Measurements from ENCODE around the gene FHOD3.
"Not testable (repeated sequence)": the region's sequence is repeated elsewhere in the genome, so short reads cannot be mapped to it uniquely, and the experiment has no call there.

FHOD3 gene

DNA sequence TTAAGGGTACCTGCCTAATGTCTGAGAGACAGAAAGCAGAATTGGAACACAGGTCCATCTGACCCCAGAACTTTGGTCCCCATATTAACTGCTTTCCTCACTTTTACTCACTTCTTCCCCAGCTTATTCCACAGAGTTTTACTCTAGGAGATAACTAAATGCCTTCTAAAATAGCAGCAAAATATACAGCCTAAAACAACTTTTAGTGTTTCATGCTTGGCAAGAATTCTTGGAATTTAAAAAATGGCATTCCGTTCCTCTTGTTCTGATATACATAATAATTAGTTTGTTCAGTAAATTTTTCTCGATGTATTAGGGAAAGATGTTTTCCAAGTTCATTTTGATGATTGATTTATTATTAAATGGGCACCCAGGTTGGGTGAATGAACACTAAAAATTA lies 151.9 kb downstream of the FHOD3 start:
- DNase-seq (ENCODE audit: low read depth in 3 of 3) = no peak

DNA sequence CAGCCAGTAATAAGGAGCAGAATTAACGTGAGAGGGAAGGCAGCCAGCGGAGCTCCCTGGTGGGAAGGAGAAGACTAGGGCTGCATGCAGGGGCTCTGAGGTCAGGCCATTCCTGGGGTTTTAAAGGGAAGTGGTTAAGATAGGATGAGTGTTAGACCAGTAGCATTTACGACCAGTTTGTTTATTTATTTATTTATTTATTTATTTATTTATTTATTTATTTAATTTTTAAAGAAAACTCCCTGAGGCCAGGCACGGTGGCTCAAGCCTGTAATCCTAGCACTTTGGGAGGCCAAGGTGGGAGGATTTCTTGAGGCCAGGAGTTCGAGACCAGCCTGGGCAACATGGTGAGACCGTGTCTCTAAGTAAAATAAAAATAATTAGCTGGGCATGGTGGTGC lies 152.8 kb downstream of the FHOD3 start:
- no peak for DNase-seq (ENCODE audit: low read depth in 3 of 3)

GRCh38 chr18:36451454-36452251 lies 154.1 kb downstream of the FHOD3 start:
- DNase-seq (ENCODE audit: low read depth in 3 of 3) = no peak

DNA sequence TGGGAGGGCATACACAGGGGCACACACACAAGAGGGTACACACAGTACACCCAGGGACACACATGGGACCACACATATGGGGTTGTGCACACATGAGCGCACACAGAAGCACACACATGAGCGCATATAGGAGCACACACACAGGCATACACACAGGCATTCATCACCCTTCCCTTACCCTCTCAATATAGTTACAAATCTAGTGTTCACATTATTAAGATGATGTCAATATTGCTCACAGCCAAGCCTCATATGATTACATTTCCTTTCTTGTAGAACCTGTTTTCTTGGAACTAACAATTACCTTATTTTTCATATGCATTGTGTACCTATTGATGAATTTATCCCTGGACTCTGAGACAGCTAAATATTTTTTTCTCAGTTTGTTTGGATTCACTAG lies 156.7 kb downstream of the FHOD3 start:
- no peak for DNase-seq (ENCODE audit: low read depth in 3 of 3)

DNA sequence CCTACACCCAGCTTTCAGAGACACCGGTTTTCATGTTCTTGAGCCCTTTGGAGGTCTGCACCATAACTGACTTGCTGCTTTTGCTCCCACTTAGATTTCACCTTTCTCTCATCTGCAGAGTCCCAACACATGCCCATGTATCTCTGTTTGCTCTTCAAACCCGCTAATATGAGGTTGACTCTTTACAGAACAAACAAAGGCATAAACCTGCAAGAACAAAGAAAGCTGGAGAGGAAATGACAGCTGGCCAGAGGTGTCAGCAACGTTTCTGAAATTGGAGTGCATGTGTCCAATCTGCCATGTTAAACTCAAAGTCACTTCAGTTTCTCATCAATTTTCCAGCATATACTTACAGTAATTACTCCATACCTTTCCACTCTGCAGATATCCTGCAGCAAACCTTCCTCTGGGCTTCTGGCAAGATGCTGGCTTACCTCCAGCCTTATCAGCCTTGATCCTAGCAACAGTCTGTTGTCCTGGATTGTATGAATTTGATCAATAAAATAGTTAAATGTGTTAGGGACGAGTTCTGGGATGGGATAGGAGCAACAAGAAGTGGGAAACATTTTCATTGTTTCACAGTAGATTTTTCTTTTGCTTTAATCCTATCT lies 157.4 kb downstream of the FHOD3 start:
- DNase-seq (ENCODE audit: low read depth in 3 of 3) = no peak

- no peak for DNase-seq (ENCODE audit: low read depth in 3 of 3)
Observed at GRCh38 chr18:36455931-36456330, 158.4 kb downstream of the FHOD3 start.

DNA sequence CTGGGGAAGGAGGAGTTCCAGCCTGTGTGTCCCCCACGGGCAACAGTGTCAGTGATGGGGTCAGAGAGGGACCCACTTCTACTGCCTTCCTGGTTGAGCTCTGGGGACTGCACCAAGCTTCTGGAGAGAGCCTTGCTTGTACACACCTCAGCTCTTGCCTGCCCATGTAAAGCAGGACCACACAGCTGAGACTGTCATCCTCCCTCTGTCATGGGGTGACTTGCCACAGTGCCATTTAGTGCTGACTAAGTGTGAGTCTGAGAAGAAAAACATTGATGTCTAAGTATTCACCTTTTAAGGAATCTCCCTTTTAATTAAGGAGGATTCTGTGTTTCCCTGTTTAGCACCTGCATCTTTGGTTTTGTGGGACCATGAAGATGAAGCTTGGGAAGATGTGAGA lies 159.1 kb downstream of the FHOD3 start:
- no peak for DNase-seq (ENCODE audit: low read depth in 3 of 3)

GRCh38 chr18:36457683-36458082 lies 160.2 kb downstream of the FHOD3 start:
- no peak for DNase-seq (ENCODE audit: low read depth in 3 of 3)

DNA sequence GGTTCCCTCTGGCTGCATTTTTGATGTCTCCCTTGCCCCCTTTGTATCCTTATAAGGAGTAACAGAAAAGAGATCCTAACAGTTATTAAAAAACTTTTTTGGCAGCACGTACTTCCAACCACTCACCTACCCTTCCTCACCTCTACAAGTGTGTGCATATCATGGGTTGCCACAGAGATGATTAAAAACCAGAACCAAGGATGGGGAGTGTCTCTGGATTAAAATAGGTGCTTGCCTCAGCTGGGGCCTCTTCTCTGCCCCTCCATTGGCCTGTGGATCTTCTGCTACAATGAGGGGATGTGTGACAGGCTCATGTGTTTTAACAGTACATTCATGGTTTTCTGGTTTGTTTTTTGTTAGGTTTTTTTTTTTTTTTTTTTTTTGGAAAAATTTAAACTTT lies 160.8 kb downstream of the FHOD3 start:
- DNase-seq (ENCODE audit: low read depth in 3 of 3) = no peak

- DNase-seq (ENCODE audit: low read depth in 3 of 3) = no peak
Observed at GRCh38 chr18:36459203-36459602, 161.7 kb downstream of the FHOD3 start.

GRCh38 chr18:36459786-36460185 lies 162.3 kb downstream of the FHOD3 start:
- DNase-seq (ENCODE audit: low read depth in 3 of 3) = no peak

- no peak for DNase-seq (ENCODE audit: low read depth in 3 of 3)
Observed at GRCh38 chr18:36460324-36460850, 162.9 kb downstream of the FHOD3 start.

DNA sequence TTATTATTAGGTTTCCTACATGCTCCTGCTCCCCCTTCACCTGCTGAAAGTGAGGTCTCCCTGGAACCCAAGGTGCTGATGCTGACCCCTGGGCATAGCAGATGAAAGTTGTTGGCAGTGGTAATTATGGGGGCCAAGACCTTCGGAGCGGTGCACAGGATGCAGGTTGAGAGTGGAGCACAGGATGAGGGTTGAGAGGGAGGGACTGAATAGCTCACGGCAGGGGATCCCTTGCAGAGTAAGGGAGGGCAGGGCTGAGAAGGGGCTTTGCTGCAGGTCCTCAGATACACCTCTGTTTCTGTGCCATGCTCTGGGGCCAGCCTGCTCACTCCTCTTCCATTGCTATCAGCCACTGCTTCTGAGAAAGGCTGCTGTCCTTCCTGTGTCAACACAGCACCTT lies 163.3 kb downstream of the FHOD3 start:
- no peak for DNase-seq (ENCODE audit: low read depth in 3 of 3)

- DNase-seq (ENCODE audit: low read depth in 3 of 3) = no peak
Observed at GRCh38 chr18:36461551-36461987, 164.1 kb downstream of the FHOD3 start.

DNA sequence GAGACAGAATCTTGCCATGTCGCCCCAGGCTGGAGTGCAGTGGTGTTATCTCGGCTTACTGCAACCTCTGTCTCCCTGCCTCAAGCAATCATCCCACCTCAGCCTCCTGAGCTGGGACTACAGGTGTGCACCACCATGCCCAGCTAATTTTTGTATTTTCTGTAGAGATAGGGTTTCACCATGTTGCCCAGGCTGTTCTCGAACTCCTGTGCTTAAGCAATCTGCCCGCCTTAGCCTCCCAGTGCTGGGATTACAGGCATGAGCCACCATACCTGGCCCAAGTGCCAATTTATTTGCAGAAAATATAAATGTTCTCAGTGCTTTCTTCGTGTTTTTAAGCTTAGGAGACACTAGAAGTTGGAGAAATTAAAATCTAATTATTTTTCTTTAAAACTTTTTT lies 166.0 kb downstream of the FHOD3 start:
- not testable (repeated sequence) for DNase-seq (ENCODE audit: low read depth in 3 of 3)

GRCh38 chr18:36464126-36464651 lies 166.7 kb downstream of the FHOD3 start:
- DNase-seq (ENCODE audit: low read depth in 3 of 3) = no peak

DNA sequence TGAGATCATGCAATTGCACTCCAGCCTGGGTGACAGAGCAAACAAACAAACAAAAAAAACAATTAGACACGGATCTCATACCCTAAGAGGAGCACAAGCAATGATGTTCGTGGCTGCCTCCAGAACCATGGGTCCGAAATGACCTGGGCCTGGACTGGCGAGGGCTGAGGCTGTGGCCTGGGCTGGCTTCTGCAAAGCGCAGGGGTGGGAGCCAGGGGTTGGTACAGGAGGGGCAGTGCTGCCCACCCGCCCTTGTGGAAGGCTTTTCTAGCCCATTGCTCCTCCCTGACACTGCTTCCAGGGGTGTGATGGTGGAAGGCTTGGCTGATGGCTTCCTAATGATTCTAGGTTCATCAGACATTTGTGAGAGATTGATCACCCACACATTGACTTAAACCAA lies 167.8 kb downstream of the FHOD3 start:
- DNase-seq (ENCODE audit: low read depth in 3 of 3) = no peak

DNA sequence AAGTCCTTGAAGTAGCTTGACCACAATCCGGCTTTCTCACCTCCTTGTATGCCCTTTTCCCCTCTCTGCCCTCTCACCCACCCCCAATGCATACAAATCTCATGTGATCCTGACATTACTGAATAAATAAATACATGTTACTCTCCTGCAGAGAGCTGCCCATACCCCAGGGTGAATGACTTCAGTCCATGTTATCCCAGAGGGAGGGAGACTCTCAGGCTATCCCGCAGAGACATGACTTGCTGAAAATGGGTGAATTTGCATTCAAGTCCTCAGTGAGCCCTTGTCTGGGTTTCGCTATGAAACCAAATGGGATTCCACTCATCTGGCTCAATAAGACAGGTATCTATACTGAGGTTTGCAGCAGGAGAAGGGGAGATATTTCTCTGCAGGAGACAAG lies 168.5 kb downstream of the FHOD3 start:
- no peak for DNase-seq (ENCODE audit: low read depth in 3 of 3)

DNA sequence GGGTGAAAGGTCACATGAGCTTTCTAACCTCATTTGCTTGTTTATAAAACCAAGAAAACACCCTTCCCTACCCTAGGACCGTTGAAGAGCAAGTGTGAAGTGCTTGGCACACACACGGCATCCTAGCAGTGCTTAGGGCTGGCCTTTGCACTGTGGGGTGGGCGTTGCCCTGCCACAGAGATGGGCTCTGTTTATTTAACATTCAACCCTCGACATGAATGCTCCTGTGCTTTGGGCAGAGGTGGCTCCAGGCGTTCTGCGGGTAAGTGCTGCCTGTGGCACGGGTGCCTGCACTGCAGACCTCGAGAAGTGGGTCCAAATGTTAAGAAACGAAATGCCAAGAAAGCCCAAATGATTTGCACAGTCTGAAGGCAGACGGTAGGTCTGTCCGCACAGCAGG lies 170.1 kb downstream of the FHOD3 start:
- DNase-seq (ENCODE audit: low read depth in 3 of 3) = no peak

DNA sequence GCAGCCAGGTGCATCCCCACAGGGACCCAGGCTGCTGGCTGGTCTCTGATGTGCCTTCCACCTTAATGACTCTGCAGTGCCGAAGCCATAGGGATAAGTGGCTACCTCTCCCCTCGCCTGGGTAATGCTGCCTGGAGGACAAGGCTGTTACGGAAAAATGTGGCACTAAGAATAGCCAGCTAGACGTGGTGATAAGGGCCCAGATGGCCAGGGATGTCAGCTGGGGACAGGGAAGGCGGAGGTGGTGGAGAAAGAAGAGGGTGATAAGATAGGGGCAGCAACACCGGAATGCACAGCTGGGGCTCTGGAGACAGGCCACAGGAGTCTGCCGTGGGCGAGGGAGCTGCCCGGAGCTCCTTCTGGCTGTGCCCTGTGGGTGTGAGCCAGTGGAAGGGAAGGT lies 170.6 kb downstream of the FHOD3 start:
- DNase-seq (ENCODE audit: low read depth in 3 of 3) = no peak

DNA sequence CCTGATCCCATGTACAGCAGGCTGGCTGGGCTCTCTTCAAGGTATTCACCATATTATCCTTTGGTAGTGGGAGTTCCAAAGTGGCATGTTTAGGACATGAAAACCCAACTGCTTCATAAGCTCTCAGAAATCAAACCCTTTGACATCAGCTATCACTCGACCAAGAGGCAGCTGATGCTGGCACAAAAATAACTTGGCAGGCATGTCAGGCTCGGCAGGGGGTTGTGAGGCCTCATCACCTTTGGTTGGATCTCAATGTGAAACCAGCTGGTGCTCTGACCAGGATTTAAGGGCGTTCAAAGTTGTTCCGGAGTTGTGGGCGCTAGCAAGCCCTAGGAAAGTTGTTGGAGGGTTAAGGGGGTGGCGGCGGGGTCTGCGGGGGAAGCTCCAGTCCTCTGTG lies 171.9 kb downstream of the FHOD3 start:
- DNase-seq (ENCODE audit: low read depth in 3 of 3) = no peak

DNA sequence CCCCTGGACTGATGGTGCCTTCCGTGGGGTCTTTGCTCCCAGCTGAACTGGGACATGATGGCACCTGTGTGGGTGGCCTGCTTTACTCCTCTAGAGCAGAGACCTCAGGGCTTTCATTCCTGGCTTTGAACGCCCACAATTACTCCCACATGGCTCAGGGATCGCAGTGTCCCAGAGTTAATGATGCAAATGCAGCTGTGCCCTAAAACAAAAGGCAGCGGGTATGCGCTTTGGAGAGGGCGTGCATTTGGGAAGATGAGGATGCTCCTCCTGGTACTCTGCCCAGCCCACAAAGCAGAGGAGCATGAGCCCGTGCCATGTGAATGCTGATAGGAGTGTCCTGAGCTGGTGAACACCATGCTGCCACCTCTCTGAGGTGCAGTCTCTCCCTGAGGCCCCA lies 173.4 kb downstream of the FHOD3 start:
- no peak for DNase-seq (ENCODE audit: low read depth in 3 of 3)

GRCh38 chr18:36471393-36471792 lies 173.9 kb downstream of the FHOD3 start:
- no peak for DNase-seq (ENCODE audit: low read depth in 3 of 3)

All from stimulated activated CD4-positive, alpha-beta T cell treated with anti-CD3 and anti-CD28 coated beads, TNF-alpha, amount 100 ng/mL, for 4 hours (primary cell).